SU-DHL-6 (cell line): ENCODE data around the gene DAPK2.

Experiments used
- H2AFZ ChIP-seq: fragments of 200-600 bp; sonication (generic); 2 replicates; pipeline ENCODE4 v1.6.1; 2014; ENCODE audit warnings: low read depth, mild to moderate bottlenecking, moderate library complexity, mixed read lengths, antibody characterized with exemption, low read length; ENCODE audit not compliant: severe bottlenecking
- H3F3A ChIP-seq: fragments of 200-600 bp; shearing (Covaris generic); 2 replicates; pipeline ENCODE4 v1.6.0; 2016; ENCODE audit warnings: antibody characterized with exemption, mild to moderate bottlenecking; ENCODE audit not compliant: insufficient read depth
- H3K27ac ChIP-seq: fragments of 200-600 bp; sonication (generic); 2 replicates; pipeline ENCODE4 v1.5.1; 2016; ENCODE audit warnings: low read depth, mild to moderate bottlenecking, low read length, moderate library complexity, mixed read lengths
- H3K27me3 ChIP-seq: fragments of 200-600 bp; sonication (generic), shearing (Covaris generic); 2 replicates; pipeline ENCODE4 v1.6.0; 2014; ENCODE audit warnings: mild to moderate bottlenecking, low read length
- H3K36me3 ChIP-seq: fragments of 200-600 bp; sonication (generic); 2 replicates; pipeline ENCODE4 v1.6.1; 2014; ENCODE audit warnings: mild to moderate bottlenecking, low read length, mixed read lengths
- H3K4me2 ChIP-seq: fragments of 300-600, 200-600 bp; shearing (Covaris generic), sonication (generic); 2 replicates; pipeline ENCODE4 v1.6.0; 2014; ENCODE audit warnings: low read length, low read depth, mild to moderate bottlenecking; ENCODE audit not compliant: poor library complexity, severe bottlenecking
- H3K4me3 ChIP-seq: fragments of 200-600 bp; sonication (generic); 2 replicates; pipeline ENCODE4 v1.5.1; 2014; ENCODE audit warnings: antibody characterized with exemption, low read length, mild to moderate bottlenecking, mixed read lengths; ENCODE audit not compliant: insufficient read depth, poor library complexity, severe bottlenecking
- H3K79me2 ChIP-seq: fragments of 200-600 bp; sonication (generic); 2 replicates; pipeline ENCODE4 v1.6.1; 2014; ENCODE audit warnings: mild to moderate bottlenecking, low read length, moderate library complexity; ENCODE audit not compliant: insufficient read depth
- H3K9ac ChIP-seq: fragments of 200-600 bp; sonication (generic); 2 replicates; pipeline ENCODE4 v1.7.0; 2014; ENCODE audit warnings: mild to moderate bottlenecking, low read length
- H3K9me2 ChIP-seq: fragments of 200-600 bp; sonication (generic); replicated peaks from 2 replicates; pipeline ENCODE4 v1.6.1; 2014; ENCODE audit warnings: low read length; ENCODE audit not compliant: insufficient read depth
- H3K9me3 ChIP-seq: fragments of 200-600 bp; sonication (generic); 2 replicates; pipeline ENCODE4 v1.6.1; 2014; ENCODE audit warnings: low read length, mixed read lengths; ENCODE audit not compliant: insufficient read depth
- H4K20me1 ChIP-seq: fragments of 200-600 bp; sonication (generic); 2 replicates; pipeline ENCODE4 v1.6.1; 2014; ENCODE audit warnings: low read depth, mild to moderate bottlenecking, antibody characterized with exemption, low read length, moderate library complexity, mixed read lengths
- CTCF ChIP-seq: fragments of 200-600 bp; sonication (generic); IDR thresholded peaks from one replicate; pipeline ENCODE4 v1.5.1; 2017; ENCODE audit warnings: antibody characterized with exemption, mild to moderate bottlenecking, low read length, moderate library complexity; ENCODE audit not compliant: insufficient read depth, poor library complexity, severe bottlenecking
- EZH2phosphoT487 ChIP-seq: fragments of 200-600 bp; sonication (generic), shearing (Covaris generic); conservative IDR thresholded peaks from 2 replicates; pipeline ENCODE4 v1.6.1; 2018; ENCODE audit warnings: mild to moderate bottlenecking, antibody characterized with exemption, low read length, moderate library complexity, mixed read lengths

DAPK2 gene

GRCh38 chr15:63872759-63873510, 173.3 kb downstream of the DAPK2 start:
- no peak overlapping the region for H3K27ac ChIP-seq
- H3K36me3 ChIP-seq = no peaks in the 10 kb centered on the region
- H3K4me3 ChIP-seq = no peak overlapping the region
- H3K9ac ChIP-seq = no peak overlapping the region
- H3K27me3 ChIP-seq = no peaks in the 10 kb centered on the region
- TF ChIP-seq EZH2phosphoT487 = no peak
- no peak for TF ChIP-seq CTCF
- H3F3A ChIP-seq = no peaks in the 10 kb centered on the region
- no peaks in the 10 kb centered on the region for H3K79me2 ChIP-seq
- H3K9me3 ChIP-seq = no peaks in the 10 kb centered on the region
- no peak overlapping the region for H2AFZ ChIP-seq
- H3K9me2 ChIP-seq = no peaks in the 10 kb centered on the region
- no peaks in the 10 kb centered on the region for H4K20me1 ChIP-seq
- H3K4me2 ChIP-seq = no peak overlapping the region

- Histone ChIP-seq H3F3A (no peaks in the 10 kb centered on the region), H3K9ac (no peak overlapping the region), H3K4me2 (no peak overlapping the region), H3K27ac (no peak overlapping the region), H4K20me1 (no peaks in the 10 kb centered on the region), H3K9me3 (no peaks in the 10 kb centered on the region), H3K79me2 (no peaks in the 10 kb centered on the region), H3K36me3 (no peaks in the 10 kb centered on the region), H3K27me3 (no peaks in the 10 kb centered on the region), H2AFZ (no peak overlapping the region), H3K9me2 (no peaks in the 10 kb centered on the region), H3K4me3 (no peak overlapping the region)
- TF ChIP-seq EZH2phosphoT487 (no peak), CTCF (no peak)
Observed at GRCh38 chr15:63870487-63871209, 175.6 kb downstream of the DAPK2 start.

- H2AFZ ChIP-seq = no peak overlapping the region
- no peaks in the 10 kb centered on the region for H3K27me3 ChIP-seq
- TF ChIP-seq CTCF (no peak), EZH2phosphoT487 (no peak)
- no peak overlapping the region for H3K4me3 ChIP-seq
- no peak overlapping the region for H3K27ac ChIP-seq
- H3K79me2 ChIP-seq = no peaks in the 10 kb centered on the region
- no peaks in the 10 kb centered on the region for H3K9me2 ChIP-seq
- no peak overlapping the region for H3K9ac ChIP-seq
- no peaks in the 10 kb centered on the region for H3K9me3 ChIP-seq
- no peak overlapping the region for H3K4me2 ChIP-seq
- H3F3A ChIP-seq = no peaks in the 10 kb centered on the region
- no peaks in the 10 kb centered on the region for H3K36me3 ChIP-seq
- no peaks in the 10 kb centered on the region for H4K20me1 ChIP-seq
Observed at GRCh38 chr15:63870043-63870394, 176.3 kb downstream of the DAPK2 start.
